Panc1 (cell line): Measurements from ENCODE around the gene NTN3.

ENCODE experiments used
- POLR2AphosphoS5 ChIP-seq: IDR thresholded peaks from 2 replicates; pipeline ENCODE4 v1.6.1; 2012; ENCODE audit warnings: mild to moderate bottlenecking, low read depth, low read length, moderate library complexity
- SIN3A ChIP-seq: IDR thresholded peaks from 2 replicates; pipeline ENCODE4 v1.6.1; 2012; ENCODE audit warnings: low read depth, mild to moderate bottlenecking, low read length, moderate library complexity, borderline replicate concordance; ENCODE audit not compliant: insufficient read depth
- TF ChIP-seq, protein P1 (sequence below): fragments of 450-650 bp; IDR thresholded peaks from 2 replicates; pipeline ENCODE4 v1.5.1; 2017; ENCODE audit warnings: mild to moderate bottlenecking

DNA sequence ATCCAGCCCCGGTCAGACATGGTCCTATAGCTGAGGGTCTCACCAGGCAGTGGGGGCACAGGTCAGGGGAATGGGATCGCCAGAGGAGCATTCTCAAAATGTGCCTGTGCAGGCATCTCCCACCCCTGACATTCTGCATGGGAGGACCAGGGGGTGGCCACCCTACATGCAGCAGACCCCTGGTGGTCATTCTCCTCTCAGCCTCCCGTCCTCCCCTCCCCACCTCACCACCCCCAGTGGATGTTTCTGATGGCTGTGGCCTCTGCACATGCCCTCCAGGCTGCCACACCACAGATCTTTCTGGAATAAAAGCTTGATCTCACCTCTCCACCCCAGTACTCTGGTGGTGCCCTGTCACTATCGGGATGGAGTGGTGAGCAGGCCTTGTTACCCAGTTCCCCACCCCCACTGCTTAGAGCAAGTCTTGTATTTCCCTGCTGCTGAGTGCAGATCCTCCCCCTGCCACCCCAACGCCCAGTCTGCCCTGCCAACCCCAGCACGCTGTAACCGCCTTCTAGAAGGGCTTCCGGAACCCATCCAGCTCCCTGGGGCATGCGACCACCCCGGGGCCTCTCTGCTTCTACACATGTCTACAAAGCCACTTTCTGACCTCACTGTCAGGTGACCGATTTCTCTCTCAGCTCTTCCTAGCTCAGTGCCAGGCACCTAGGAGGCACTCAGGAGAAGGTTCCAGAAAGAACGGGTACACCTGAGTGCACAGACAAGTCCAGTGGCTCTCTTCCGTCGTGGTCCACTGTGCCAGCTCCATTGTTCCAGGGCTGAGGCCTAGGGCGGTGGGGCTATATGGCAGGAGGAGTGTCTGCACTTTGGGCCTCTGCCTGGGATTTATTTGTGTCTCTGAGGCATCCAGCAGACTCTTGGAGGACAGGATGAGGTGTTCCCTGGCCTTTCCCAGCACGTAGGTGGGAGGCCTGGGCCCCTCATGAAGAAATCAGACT lies 13.1 kb downstream of the NTN3 start:
- TF ChIP-seq, protein P1, sequence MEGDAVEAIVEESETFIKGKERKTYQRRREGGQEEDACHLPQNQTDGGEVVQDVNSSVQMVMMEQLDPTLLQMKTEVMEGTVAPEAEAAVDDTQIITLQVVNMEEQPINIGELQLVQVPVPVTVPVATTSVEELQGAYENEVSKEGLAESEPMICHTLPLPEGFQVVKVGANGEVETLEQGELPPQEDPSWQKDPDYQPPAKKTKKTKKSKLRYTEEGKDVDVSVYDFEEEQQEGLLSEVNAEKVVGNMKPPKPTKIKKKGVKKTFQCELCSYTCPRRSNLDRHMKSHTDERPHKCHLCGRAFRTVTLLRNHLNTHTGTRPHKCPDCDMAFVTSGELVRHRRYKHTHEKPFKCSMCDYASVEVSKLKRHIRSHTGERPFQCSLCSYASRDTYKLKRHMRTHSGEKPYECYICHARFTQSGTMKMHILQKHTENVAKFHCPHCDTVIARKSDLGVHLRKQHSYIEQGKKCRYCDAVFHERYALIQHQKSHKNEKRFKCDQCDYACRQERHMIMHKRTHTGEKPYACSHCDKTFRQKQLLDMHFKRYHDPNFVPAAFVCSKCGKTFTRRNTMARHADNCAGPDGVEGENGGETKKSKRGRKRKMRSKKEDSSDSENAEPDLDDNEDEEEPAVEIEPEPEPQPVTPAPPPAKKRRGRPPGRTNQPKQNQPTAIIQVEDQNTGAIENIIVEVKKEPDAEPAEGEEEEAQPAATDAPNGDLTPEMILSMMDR, result no peak
- TF ChIP-seq SIN3A (no peak), POLR2AphosphoS5 (no peak)
